HG02973 (cell line): ENCODE data around the gene AP5Z1.

Source experiments
- ATAC-seq: cut with Tn5 transposase; IDR thresholded peaks from one replicate; pipeline ENCODE4 v1.9.1; 2021; ENCODE audit warnings: moderate library complexity; ENCODE audit not compliant: unreplicated experiment

Gene AP5Z1

DNA sequence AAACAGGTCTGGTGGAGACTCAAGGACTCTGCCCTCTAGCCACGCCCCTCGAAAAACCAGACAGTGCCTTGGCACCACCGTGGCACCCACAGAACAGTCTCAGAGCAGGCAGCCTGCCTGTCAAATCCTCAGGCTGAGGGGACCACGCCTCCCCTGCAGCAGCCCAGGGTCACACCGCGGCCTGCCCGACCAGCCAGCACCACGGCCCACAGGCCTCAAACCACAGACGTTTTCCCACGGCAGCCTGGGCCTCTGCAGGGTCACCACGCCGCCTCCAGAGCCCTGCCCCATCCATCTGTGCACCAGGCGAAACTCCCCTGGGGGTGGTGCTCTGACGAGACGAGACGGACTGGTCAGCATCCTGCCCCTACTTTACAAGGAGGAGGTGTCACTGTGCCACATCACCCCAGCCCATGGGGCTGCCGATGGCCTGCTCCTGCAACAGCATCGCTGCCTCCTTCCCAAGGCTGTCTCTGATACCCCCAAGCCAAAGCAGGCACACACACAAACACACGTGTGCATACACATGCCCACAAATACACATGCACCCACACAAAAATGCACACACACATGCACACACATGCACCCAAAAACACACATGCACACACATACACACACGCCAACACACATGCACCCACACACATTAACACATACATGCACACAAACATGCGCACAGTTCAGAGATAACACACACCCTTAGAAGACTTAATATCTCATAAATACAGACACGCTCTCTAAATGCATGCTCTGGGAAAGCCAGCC, 61.8 kb downstream of the AP5Z1 start:
- no peak for ATAC-seq

DNA sequence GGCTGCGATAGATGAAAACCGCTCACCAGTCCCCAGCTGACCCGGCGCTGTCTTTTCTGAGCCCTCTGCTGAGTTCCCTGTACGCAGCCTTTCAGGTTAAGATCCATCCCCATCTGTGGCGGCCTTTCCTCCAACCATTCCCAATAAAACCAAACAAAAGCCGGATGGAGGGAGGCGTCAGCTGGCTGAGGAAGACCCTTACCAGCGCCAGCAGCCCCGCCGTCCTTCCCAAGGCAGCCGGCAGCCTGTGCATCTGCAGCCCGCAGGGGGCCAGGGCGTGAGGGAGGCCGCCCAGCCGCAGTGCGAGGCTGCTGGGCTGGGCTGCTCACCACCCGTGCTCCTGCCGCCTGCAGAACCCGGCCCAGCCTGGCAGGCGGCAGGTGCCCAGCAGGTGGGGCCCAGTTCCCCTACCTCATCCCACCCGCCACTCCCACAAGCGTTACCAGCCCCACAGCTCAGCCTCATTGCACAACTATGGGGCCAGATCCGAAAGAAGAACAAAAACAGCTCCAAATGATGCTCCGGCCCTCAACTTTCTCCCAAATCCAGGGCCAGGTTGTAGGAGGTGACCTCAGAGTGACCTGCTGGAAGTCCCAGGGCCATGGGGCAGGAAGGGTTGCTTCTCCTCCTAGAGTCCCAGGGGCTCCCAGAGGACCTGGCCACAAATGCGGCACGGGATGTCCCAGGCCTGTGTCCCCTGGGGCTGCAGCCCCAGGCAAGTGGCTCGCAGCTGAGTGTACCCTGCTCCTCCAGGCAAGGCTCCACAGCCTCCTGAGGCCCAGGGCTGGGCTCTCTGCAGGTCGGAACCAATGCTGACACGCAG, 62.6 kb downstream of the AP5Z1 start:
- no peak for ATAC-seq

DNA sequence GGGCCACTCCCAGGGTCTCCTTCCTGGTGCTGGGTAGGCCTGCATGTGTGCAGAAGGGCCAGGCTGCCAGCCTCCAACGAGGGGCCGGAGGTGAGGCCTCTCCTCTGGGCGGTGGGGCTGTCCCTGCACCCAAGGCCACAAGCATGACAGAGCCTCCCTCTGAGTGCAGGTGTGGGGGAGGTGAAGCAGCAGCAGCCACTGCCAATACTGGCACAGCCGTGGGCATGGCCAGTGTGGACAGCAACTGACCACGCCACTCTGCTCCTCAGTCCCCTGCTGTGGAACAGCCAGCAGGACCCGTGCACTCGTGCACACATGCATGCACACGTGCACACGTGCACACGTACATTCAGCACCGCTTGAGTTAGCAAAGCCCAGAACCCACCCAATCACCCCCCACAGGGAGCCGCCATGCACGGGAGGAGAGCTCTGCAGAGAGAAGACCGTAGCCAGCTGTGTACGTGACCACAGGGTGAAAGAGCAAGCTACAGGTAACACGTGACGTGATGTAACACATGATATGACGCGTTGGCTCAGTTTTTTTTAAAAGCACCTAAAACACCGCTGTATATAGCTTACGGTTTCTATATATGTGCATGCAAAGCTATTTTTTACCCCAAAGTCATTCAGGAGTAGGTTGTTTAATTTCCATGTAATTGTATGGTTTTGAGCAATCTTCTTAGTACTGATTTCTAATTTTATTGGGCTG, 63.4 kb downstream of the AP5Z1 start:
- no peak for ATAC-seq

DNA sequence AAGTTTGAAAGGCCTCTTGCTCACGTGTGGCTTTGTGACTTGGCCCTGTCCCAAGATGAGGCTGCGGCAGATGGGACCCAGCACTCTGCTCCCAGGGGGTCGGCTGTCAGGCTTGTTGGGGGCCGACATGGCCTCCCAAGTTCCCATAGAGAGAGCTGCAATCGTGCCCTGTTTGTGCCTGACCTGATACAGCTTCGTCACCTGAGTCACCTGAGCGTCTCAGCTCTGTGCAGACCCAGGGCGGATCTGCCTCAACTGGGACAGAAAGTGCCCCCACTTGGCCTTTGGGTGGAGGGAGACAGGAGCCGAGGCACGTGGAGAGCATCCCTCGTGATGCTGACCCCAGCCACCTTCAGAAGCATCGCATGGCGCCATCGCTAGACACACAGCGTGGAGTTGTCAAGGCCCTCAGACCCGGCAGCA, 64.7 kb downstream of the AP5Z1 start:
- ATAC-seq, result no peak
